Measurements from ENCODE around the gene ELMO1.
"Not testable (repeated sequence)": the region's sequence is repeated elsewhere in the genome, so short reads cannot be mapped to it uniquely, and the experiment has no call there.

Gene ELMO1

DNA sequence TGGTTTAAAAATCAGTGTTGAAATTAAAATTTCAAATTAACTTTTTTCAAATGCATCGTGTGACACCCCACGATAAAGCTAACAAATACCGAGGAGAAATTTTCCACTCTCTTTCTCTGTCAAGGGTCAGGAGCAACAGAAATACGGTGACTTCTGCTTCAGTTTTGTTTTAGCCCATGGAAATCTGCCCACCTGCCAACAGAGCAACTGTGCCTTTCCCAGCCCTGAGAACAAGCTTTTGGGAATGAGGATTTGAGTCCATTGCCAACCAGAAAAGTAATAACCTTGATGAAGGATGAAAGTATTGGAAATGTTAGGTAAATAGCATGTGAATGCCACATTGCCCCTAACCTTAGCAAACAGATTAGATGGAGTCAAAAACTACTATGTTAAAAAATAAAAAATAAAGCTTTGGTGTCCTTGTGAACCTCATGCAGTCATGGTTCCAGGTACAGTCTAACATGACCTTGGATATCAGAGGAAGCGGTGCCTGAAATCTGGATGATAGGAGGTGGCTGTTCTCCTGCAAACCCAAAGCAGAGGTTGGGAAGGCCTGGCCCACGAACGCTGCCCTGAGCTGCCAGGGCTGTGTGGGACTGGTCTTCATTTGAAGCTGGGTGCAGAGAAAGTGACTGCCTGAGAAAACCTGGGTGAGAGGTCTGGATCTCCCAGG, 296.8 kb downstream of the ELMO1 start:
- no peaks in the 10 kb centered on the region for H3K9me3 Mint-ChIP-seq
- no peak overlapping the region for H3K4me3 Mint-ChIP-seq
- H3K27me3 Mint-ChIP-seq = no peaks in the 10 kb centered on the region
- peaks cover 84% of the 10 kb centered on the region for H3K36me3 Mint-ChIP-seq (ENCODE audit: low read depth)
- peaks cover 5% of the 10 kb centered on the region for H3K4me1 Mint-ChIP-seq (ENCODE audit: low read depth)
- intact Hi-C loops (cut with micrococcal nuclease) = no loop called here
- H3K27ac Mint-ChIP-seq = no peak overlapping the region

- no peak overlapping the region for H3K27ac Mint-ChIP-seq
- H3K4me3 Mint-ChIP-seq = no peak overlapping the region
- peaks cover 5% of the 10 kb centered on the region for H3K4me1 Mint-ChIP-seq (ENCODE audit: low read depth)
- H3K27me3 Mint-ChIP-seq = no peaks in the 10 kb centered on the region
- peaks cover 74% of the 10 kb centered on the region for H3K36me3 Mint-ChIP-seq (ENCODE audit: low read depth)
- intact Hi-C loops (cut with micrococcal nuclease) = no loop called here
- H3K9me3 Mint-ChIP-seq = no peaks in the 10 kb centered on the region
These were observed 297.8 kb downstream of the ELMO1 start for GRCh38 chr7:37150856-37151255.

GRCh38 chr7:37150180-37150579, 298.5 kb downstream of the ELMO1 start:
- Mint-ChIP-seq H3K36me3 (ENCODE audit: low read depth) (peaks cover 68% of the 10 kb centered on the region), H3K4me3 (no peak overlapping the region), H3K9me3 (no peaks in the 10 kb centered on the region), H3K4me1 (ENCODE audit: low read depth) (peaks cover 2% of the 10 kb centered on the region), H3K27ac (no peak overlapping the region), H3K27me3 (no peaks in the 10 kb centered on the region)
- intact Hi-C loops (cut with micrococcal nuclease) = no loop called here

DNA sequence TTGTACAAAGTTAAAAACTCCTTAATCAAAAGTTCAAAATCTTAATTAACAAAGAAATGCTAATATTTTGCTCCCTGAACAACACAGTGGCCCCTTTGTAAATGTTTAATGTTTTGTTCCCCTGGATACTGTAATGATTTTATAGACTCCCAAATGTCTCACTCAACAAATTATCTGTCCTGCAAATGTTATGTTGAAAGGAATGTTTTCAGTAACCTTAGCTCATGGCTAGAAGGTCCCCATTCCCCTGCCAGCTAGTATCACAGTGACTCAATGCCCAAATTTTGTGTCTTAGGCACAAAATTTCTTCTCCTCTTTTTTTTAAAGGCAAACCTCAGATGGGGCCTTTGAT, 298.9 kb downstream of the ELMO1 start:
- H3K4me3 Mint-ChIP-seq = no peak overlapping the region
- H3K27ac Mint-ChIP-seq = no peak overlapping the region
- H3K27me3 Mint-ChIP-seq = no peaks in the 10 kb centered on the region
- no peaks in the 10 kb centered on the region for H3K4me1 Mint-ChIP-seq (ENCODE audit: low read depth)
- peaks cover 65% of the 10 kb centered on the region for H3K36me3 Mint-ChIP-seq (ENCODE audit: low read depth)
- H3K9me3 Mint-ChIP-seq = no peaks in the 10 kb centered on the region
- intact Hi-C loops (cut with micrococcal nuclease) = no loop called here

- H3K4me3 Mint-ChIP-seq = no peak overlapping the region
- no peaks in the 10 kb centered on the region for H3K9me3 Mint-ChIP-seq
- no peaks in the 10 kb centered on the region for H3K27me3 Mint-ChIP-seq
- intact Hi-C loops (cut with micrococcal nuclease) = no loop called here
- no peak overlapping the region for H3K27ac Mint-ChIP-seq
- H3K4me1 Mint-ChIP-seq (ENCODE audit: low read depth) = no peaks in the 10 kb centered on the region
- peaks cover 64% of the 10 kb centered on the region for H3K36me3 Mint-ChIP-seq (ENCODE audit: low read depth)
These were observed 299.5 kb downstream of the ELMO1 start for GRCh38 chr7:37149051-37149772.

- intact Hi-C loops (cut with micrococcal nuclease) = no loop called here
- no peaks in the 10 kb centered on the region for H3K4me1 Mint-ChIP-seq (ENCODE audit: low read depth)
- H3K27ac Mint-ChIP-seq = no peak overlapping the region
- H3K4me3 Mint-ChIP-seq = no peak overlapping the region
- H3K9me3 Mint-ChIP-seq = peaks cover 8% of the 10 kb centered on the region
- peaks cover 41% of the 10 kb centered on the region for H3K36me3 Mint-ChIP-seq (ENCODE audit: low read depth)
- no peaks in the 10 kb centered on the region for H3K27me3 Mint-ChIP-seq
These were observed 303.0 kb downstream of the ELMO1 start for GRCh38 chr7:37145682-37146081.

- Mint-ChIP-seq H3K9me3 (peaks cover 21% of the 10 kb centered on the region), H3K36me3 (ENCODE audit: low read depth) (peaks cover 46% of the 10 kb centered on the region), H3K4me1 (ENCODE audit: low read depth) (no peaks in the 10 kb centered on the region), H3K27me3 (no peaks in the 10 kb centered on the region), H3K27ac (no peak overlapping the region), H3K4me3 (no peak overlapping the region)
- intact Hi-C loops (cut with micrococcal nuclease) = no loop called here
These were observed 304.2 kb downstream of the ELMO1 start for GRCh38 chr7:37144423-37144822.

DNA sequence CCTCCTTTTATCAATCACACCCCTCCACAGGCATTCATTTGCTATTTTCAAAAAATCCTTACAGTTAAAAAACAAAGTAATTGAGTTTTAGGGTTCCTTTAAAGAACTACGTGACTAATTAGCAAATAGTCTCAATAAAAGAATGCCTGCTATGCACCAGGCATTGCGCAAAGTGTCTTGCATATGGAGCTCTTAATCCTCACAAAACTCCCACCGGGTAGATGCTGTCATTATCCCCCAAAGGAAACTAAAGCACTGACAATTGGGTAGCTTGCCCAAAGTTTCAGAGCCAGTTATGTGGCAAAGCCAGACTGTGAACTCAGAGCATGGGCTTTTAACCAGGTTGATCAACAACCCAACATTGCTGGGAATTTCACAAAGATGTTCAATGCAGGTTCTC, 305.7 kb downstream of the ELMO1 start:
- H3K4me3 Mint-ChIP-seq = no peak overlapping the region
- peaks cover 52% of the 10 kb centered on the region for H3K36me3 Mint-ChIP-seq (ENCODE audit: low read depth)
- H3K27ac Mint-ChIP-seq = no peak overlapping the region
- intact Hi-C loops (cut with micrococcal nuclease) = no loop called here
- H3K27me3 Mint-ChIP-seq = no peaks in the 10 kb centered on the region
- H3K4me1 Mint-ChIP-seq (ENCODE audit: low read depth) = peaks cover 3% of the 10 kb centered on the region
- peaks cover 30% of the 10 kb centered on the region for H3K9me3 Mint-ChIP-seq

DNA sequence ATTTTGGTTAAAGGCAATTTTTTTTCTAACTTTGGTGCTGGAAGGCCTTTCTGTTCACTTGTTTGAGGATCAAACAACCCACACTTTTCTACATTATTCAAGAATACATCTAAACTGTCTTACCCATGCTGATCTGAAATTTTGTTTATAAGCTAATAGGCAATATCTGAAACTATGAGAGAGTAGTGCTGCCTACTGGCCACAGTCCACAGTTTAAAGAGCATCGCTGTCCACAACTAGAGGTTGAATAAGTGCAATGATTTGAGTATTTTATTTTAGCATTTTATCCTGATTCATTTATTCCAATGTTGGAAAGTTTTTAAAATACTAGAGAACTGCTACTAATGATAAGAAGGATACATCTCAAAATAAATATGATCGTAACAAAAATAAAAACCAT, 306.9 kb downstream of the ELMO1 start:
- H3K27ac Mint-ChIP-seq = no peak overlapping the region
- peaks cover 5% of the 10 kb centered on the region for H3K4me1 Mint-ChIP-seq (ENCODE audit: low read depth)
- intact Hi-C loops (cut with micrococcal nuclease) = no loop called here
- no peaks in the 10 kb centered on the region for H3K27me3 Mint-ChIP-seq
- no peak overlapping the region for H3K4me3 Mint-ChIP-seq
- H3K9me3 Mint-ChIP-seq = peaks cover 34% of the 10 kb centered on the region
- H3K36me3 Mint-ChIP-seq (ENCODE audit: low read depth) = peaks cover 44% of the 10 kb centered on the region

DNA sequence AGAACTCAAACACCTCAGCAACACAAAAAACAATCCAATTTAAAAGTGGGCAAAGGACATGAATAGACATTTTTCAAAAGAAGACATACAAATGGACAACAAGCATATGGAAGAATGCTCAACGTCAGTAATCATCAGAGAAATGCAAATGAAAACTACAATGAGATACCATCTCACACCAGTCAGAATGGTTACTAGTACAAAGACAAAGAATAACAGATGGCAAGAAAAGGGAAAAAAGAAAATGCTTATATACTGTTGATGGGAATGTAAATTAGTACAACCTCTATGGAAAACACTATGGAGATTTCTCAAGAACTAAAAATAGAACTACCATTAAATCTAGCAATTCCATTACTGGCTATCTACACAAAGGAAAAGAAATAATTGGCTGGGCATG, 314.8 kb downstream of the ELMO1 start:
- H3K4me3 Mint-ChIP-seq; H3K27me3 Mint-ChIP-seq; H3K9me3 Mint-ChIP-seq; intact Hi-C loops (cut with micrococcal nuclease); H3K27ac Mint-ChIP-seq: not testable (repeated sequence)
- Mint-ChIP-seq H3K36me3 (ENCODE audit: low read depth) (peaks cover 72% of the 10 kb centered on the region), H3K4me1 (ENCODE audit: low read depth) (peaks cover 19% of the 10 kb centered on the region)

DNA sequence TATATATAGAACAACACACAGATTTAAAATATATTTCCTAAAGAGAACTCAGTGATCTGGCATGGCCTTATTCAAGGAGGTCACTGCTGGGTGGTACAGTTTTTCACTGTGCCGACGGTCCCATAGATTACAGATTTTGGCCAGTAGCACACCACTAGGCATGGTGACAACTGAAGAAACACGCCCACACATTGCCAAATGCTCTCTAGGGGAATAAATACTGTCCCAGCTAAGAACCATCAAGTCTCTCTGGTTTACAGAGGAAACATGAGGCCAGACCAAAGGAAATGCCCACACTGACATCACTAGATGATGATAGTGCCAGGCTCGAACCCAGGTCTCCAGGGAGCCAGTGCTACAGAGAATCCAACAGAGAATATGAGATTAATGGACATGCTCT, 316.8 kb downstream of the ELMO1 start:
- Mint-ChIP-seq H3K27ac (no peak overlapping the region), H3K9me3 (no peaks in the 10 kb centered on the region), H3K4me1 (ENCODE audit: low read depth) (peaks cover 17% of the 10 kb centered on the region), H3K36me3 (ENCODE audit: low read depth) (peaks cover 63% of the 10 kb centered on the region), H3K4me3 (no peak overlapping the region), H3K27me3 (no peaks in the 10 kb centered on the region)
- intact Hi-C loops (cut with micrococcal nuclease) = no loop called here

GRCh38 chr7:37129035-37129425, 319.6 kb downstream of the ELMO1 start:
- no peaks in the 10 kb centered on the region for H3K27me3 Mint-ChIP-seq
- peak overlapping the region; percentile 15 for H3K27ac Mint-ChIP-seq
- intact Hi-C loops (cut with micrococcal nuclease) = no loop called here
- H3K4me1 Mint-ChIP-seq (ENCODE audit: low read depth) = peaks cover 22% of the 10 kb centered on the region
- H3K9me3 Mint-ChIP-seq = peaks cover 6% of the 10 kb centered on the region
- peaks cover 56% of the 10 kb centered on the region for H3K36me3 Mint-ChIP-seq (ENCODE audit: low read depth)
- no peak overlapping the region for H3K4me3 Mint-ChIP-seq

DNA sequence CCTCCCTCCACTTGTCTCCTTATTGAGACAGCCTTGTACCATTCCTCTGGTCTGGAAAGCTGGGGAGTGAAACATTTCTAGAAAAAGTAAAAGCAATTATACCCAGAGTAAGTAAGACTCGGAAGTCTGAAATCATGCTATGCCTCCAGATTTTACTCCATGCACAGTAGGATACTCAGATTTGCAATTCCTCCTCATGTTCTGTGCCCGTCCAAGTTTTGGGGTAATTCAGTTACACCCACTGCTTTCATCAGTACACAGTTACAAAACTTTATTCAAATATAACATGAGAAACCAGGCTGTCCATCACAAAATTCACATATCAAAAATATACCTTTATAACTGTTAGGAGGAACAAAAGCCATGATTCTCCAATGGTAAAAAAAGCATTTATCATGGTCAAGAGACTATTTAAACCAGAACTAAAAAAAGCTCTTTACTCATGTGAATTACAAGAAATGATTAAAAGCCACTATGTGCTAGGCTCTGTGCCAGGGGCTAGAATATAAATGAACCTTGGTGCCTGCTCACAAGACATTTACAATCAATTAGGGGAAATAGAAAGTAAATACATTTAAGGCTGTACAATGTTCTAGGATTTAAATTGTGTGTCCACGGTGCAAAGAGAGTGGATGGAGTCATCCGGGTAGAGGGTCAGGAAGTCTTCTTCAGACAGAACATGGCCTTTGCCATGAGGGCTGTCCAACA, 320.2 kb downstream of the ELMO1 start:
- Mint-ChIP-seq H3K4me3 (no peak overlapping the region), H3K27me3 (no peaks in the 10 kb centered on the region), H3K27ac (peak overlapping the region; percentile 15), H3K9me3 (peaks cover 6% of the 10 kb centered on the region), H3K4me1 (ENCODE audit: low read depth) (peaks cover 22% of the 10 kb centered on the region), H3K36me3 (ENCODE audit: low read depth) (peaks cover 51% of the 10 kb centered on the region)
- intact Hi-C loops (cut with micrococcal nuclease) = no loop called here

GRCh38 chr7:37119296-37119860, 329.3 kb downstream of the ELMO1 start:
- no peak overlapping the region for H3K4me3 Mint-ChIP-seq
- peaks cover 41% of the 10 kb centered on the region for H3K4me1 Mint-ChIP-seq (ENCODE audit: low read depth)
- H3K27me3 Mint-ChIP-seq = no peaks in the 10 kb centered on the region
- no peaks in the 10 kb centered on the region for H3K9me3 Mint-ChIP-seq
- intact Hi-C loops (cut with micrococcal nuclease) = no loop called here
- H3K27ac Mint-ChIP-seq = no peak overlapping the region
- peaks cover 31% of the 10 kb centered on the region for H3K36me3 Mint-ChIP-seq (ENCODE audit: low read depth)
